Measurements from ENCODE around the gene SLAIN1. TPM values are rescaled to one million over a fixed set of nuclear protein-coding genes. Genes with fewer than 3 reads are reported as not detected.

SLAIN1 gene
- total and polyA plus RNA-seq, 2 of the 8 experiments (the other 6 are each of a cell fraction or from before 2014, with no cell fraction given), result 35.0 to 37.7 TPM

- TF ChIP-seq, protein P1, sequence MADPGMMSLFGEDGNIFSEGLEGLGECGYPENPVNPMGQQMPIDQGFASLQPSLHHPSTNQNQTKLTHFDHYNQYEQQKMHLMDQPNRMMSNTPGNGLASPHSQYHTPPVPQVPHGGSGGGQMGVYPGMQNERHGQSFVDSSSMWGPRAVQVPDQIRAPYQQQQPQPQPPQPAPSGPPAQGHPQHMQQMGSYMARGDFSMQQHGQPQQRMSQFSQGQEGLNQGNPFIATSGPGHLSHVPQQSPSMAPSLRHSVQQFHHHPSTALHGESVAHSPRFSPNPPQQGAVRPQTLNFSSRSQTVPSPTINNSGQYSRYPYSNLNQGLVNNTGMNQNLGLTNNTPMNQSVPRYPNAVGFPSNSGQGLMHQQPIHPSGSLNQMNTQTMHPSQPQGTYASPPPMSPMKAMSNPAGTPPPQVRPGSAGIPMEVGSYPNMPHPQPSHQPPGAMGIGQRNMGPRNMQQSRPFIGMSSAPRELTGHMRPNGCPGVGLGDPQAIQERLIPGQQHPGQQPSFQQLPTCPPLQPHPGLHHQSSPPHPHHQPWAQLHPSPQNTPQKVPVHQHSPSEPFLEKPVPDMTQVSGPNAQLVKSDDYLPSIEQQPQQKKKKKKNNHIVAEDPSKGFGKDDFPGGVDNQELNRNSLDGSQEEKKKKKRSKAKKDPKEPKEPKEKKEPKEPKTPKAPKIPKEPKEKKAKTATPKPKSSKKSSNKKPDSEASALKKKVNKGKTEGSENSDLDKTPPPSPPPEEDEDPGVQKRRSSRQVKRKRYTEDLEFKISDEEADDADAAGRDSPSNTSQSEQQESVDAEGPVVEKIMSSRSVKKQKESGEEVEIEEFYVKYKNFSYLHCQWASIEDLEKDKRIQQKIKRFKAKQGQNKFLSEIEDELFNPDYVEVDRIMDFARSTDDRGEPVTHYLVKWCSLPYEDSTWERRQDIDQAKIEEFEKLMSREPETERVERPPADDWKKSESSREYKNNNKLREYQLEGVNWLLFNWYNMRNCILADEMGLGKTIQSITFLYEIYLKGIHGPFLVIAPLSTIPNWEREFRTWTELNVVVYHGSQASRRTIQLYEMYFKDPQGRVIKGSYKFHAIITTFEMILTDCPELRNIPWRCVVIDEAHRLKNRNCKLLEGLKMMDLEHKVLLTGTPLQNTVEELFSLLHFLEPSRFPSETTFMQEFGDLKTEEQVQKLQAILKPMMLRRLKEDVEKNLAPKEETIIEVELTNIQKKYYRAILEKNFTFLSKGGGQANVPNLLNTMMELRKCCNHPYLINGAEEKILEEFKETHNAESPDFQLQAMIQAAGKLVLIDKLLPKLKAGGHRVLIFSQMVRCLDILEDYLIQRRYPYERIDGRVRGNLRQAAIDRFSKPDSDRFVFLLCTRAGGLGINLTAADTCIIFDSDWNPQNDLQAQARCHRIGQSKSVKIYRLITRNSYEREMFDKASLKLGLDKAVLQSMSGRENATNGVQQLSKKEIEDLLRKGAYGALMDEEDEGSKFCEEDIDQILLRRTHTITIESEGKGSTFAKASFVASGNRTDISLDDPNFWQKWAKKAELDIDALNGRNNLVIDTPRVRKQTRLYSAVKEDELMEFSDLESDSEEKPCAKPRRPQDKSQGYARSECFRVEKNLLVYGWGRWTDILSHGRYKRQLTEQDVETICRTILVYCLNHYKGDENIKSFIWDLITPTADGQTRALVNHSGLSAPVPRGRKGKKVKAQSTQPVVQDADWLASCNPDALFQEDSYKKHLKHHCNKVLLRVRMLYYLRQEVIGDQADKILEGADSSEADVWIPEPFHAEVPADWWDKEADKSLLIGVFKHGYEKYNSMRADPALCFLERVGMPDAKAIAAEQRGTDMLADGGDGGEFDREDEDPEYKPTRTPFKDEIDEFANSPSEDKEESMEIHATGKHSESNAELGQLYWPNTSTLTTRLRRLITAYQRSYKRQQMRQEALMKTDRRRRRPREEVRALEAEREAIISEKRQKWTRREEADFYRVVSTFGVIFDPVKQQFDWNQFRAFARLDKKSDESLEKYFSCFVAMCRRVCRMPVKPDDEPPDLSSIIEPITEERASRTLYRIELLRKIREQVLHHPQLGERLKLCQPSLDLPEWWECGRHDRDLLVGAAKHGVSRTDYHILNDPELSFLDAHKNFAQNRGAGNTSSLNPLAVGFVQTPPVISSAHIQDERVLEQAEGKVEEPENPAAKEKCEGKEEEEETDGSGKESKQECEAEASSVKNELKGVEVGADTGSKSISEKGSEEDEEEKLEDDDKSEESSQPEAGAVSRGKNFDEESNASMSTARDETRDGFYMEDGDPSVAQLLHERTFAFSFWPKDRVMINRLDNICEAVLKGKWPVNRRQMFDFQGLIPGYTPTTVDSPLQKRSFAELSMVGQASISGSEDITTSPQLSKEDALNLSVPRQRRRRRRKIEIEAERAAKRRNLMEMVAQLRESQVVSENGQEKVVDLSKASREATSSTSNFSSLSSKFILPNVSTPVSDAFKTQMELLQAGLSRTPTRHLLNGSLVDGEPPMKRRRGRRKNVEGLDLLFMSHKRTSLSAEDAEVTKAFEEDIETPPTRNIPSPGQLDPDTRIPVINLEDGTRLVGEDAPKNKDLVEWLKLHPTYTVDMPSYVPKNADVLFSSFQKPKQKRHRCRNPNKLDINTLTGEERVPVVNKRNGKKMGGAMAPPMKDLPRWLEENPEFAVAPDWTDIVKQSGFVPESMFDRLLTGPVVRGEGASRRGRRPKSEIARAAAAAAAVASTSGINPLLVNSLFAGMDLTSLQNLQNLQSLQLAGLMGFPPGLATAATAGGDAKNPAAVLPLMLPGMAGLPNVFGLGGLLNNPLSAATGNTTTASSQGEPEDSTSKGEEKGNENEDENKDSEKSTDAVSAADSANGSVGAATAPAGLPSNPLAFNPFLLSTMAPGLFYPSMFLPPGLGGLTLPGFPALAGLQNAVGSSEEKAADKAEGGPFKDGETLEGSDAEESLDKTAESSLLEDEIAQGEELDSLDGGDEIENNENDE (IDR thresholded peaks at IDR 0.05; ENCODE audit: insufficient replicate concordance, low read length), result no peak
- TF ChIP-seq RAD21 (IDR thresholded peaks at IDR 0.05 in 1 of 2, conservative IDR thresholded peaks at IDR 0.05 in 1 of 2; ENCODE audit: low read depth in 2 of 2, low read length in 2 of 2), result no peak
- TF ChIP-seq RFX5 (IDR thresholded peaks at IDR 0.05; ENCODE audit: borderline replicate concordance, low read depth, low read length), result no peak
- TF ChIP-seq TBP (IDR thresholded peaks at IDR 0.05; ENCODE audit: low read depth, low read length), result no peak
- no peak for TF ChIP-seq SP2 (IDR thresholded peaks at IDR 0.05; ENCODE audit: low read length)
These were observed 79.2 kb downstream of the SLAIN1 start (continued) for GRCh38 chr13:77776704-77777103.

Measured in H1 (cell line).